Mesenchymal stem cell (in vitro differentiated cells and primary cell): Measurements from ENCODE around the gene NAGPA.

Experiments used
- DNase-seq: peaks from one replicate; pipeline ENCODE4 v3.0.0-alpha.2; 2013
- H2AFZ ChIP-seq: one replicate; pipeline ENCODE4 v1.6.1; 2013; ENCODE audit warnings: low read depth, mild to moderate bottlenecking, control low read depth, inconsistent platforms, low read length, moderate library complexity
- H2AK5ac ChIP-seq: 2 replicates; pipeline ENCODE4 v1.6.1; 2013; ENCODE audit warnings: low read length, moderate library complexity, mild to moderate bottlenecking, inconsistent platforms; ENCODE audit not compliant: severe bottlenecking
- H2BK120ac ChIP-seq: one replicate; pipeline ENCODE4 v1.6.1; 2013; ENCODE audit warnings: low read depth, mild to moderate bottlenecking, inconsistent platforms, low read length, moderate library complexity
- H2BK12ac ChIP-seq, 2 experiments: one replicate each; pipeline ENCODE4 v1.6.1; 2013; ENCODE audit warnings: inconsistent platforms in 2 of 2, low read length in 2 of 2, mild to moderate bottlenecking in 2 of 2, moderate library complexity in 2 of 2, control low read depth in 1 of 2
- H2BK15ac ChIP-seq: one replicate; pipeline ENCODE4 v1.6.1; 2013; ENCODE audit warnings: mild to moderate bottlenecking, low read depth, inconsistent platforms; ENCODE audit not compliant: poor library complexity, severe bottlenecking
- H2BK5ac ChIP-seq: 2 replicates; pipeline ENCODE4 v1.6.1; 2013; ENCODE audit warnings: low read depth, mild to moderate bottlenecking, low read length, control low read depth, inconsistent platforms; ENCODE audit not compliant: poor library complexity, severe bottlenecking
- H3K14ac ChIP-seq, 2 experiments: one replicate each; pipeline ENCODE4 v1.6.1; 2013; ENCODE audit warnings: inconsistent platforms in 2 of 2, low read length in 2 of 2, control low read depth in 1 of 2, mild to moderate bottlenecking in 1 of 2, moderate library complexity in 1 of 2
- H3K18ac ChIP-seq, 2 experiments: one replicate each; pipeline ENCODE4 v1.6.1; 2013; ENCODE audit warnings: inconsistent platforms in 2 of 2, low read length in 2 of 2, control low read depth in 1 of 2, low read depth in 1 of 2, mild to moderate bottlenecking in 1 of 2
- H3K23ac ChIP-seq, 2 experiments: one replicate each; pipeline ENCODE4 v1.6.1; 2013; ENCODE audit warnings: inconsistent platforms in 2 of 2, low read length in 2 of 2, mild to moderate bottlenecking in 2 of 2, moderate library complexity in 2 of 2, control low read depth in 1 of 2
- H3K27ac ChIP-seq: 2 replicates; pipeline ENCODE4 v1.5.1; 2013; ENCODE audit warnings: mild to moderate bottlenecking, moderate library complexity, low read length, control low read depth, inconsistent platforms; ENCODE audit not compliant: poor library complexity, severe bottlenecking
- H3K27me3 ChIP-seq, 2 experiments: 2 replicates each; pipeline versions ENCODE4 v1.6.1 to v1.7.0; 2013; ENCODE audit warnings: low read length in 2 of 2, mild to moderate bottlenecking in 2 of 2, moderate library complexity in 2 of 2, control low read depth in 1 of 2, inconsistent platforms in 1 of 2; ENCODE audit not compliant: control insufficient read depth in 1 of 2, insufficient read depth in 1 of 2
- H3K36me3 ChIP-seq, 2 experiments: 2 replicates each; pipeline versions ENCODE4 v1.6.1 to v1.7.0; 2013; ENCODE audit warnings: low read length in 2 of 2, control low read depth in 1 of 2, inconsistent platforms in 1 of 2, low read depth in 1 of 2, mild to moderate bottlenecking in 1 of 2; ENCODE audit not compliant: insufficient read depth in 2 of 2, control insufficient read depth in 1 of 2
- H3K4ac ChIP-seq, 2 experiments: one replicate each; pipeline ENCODE4 v1.6.1; 2013; ENCODE audit warnings: inconsistent platforms in 2 of 2, low read length in 2 of 2, mild to moderate bottlenecking in 2 of 2, moderate library complexity in 2 of 2, control low read depth in 1 of 2, low read depth in 1 of 2
- H3K4me1 ChIP-seq: 2 replicates; pipeline ENCODE4 v1.6.1; 2013; ENCODE audit warnings: low read depth, low read length, control low read depth; ENCODE audit not compliant: control insufficient read depth, insufficient read depth
- H3K4me2 ChIP-seq: 2 replicates; pipeline ENCODE4 v1.6.1; 2013; ENCODE audit warnings: low read length, mild to moderate bottlenecking, inconsistent platforms; ENCODE audit not compliant: poor library complexity, severe bottlenecking
- H3K4me3 ChIP-seq, 2 experiments: 2 replicates each; pipeline versions ENCODE4 v1.5.1 to v1.7.0; 2013; ENCODE audit warnings: low read length in 2 of 2, mild to moderate bottlenecking in 2 of 2, control low read depth in 1 of 2, low read depth in 1 of 2; ENCODE audit not compliant: insufficient read depth in 1 of 2
- H3K79me1 ChIP-seq: replicated peaks from 2 replicates; pipeline ENCODE4 v1.6.1; 2013; ENCODE audit warnings: mild to moderate bottlenecking, control low read depth, low read length, inconsistent platforms; ENCODE audit not compliant: poor library complexity, severe bottlenecking
- H3K9ac ChIP-seq: 2 replicates; pipeline ENCODE4 v1.7.0; 2013; ENCODE audit warnings: mild to moderate bottlenecking, low read length, moderate library complexity
- H3K9me3 ChIP-seq: 2 replicates; pipeline ENCODE4 v1.7.0; 2013; ENCODE audit warnings: mild to moderate bottlenecking, low read length; ENCODE audit not compliant: control insufficient read depth
- H4K8ac ChIP-seq: one replicate; pipeline ENCODE4 v1.6.1; 2013; ENCODE audit warnings: inconsistent platforms, mild to moderate bottlenecking, low read length, moderate library complexity
- H4K91ac ChIP-seq: one replicate; pipeline ENCODE4 v1.6.1; 2013; ENCODE audit warnings: mild to moderate bottlenecking, low read length, inconsistent platforms
- WGBS: methylation state at CpG from one replicate; pipeline ENCODE4 v1.1.7; 2013; ENCODE audit warnings: mixed read lengths; 5-methylcytosine and 5-hydroxymethylcytosine counted together

The NAGPA gene

DNA sequence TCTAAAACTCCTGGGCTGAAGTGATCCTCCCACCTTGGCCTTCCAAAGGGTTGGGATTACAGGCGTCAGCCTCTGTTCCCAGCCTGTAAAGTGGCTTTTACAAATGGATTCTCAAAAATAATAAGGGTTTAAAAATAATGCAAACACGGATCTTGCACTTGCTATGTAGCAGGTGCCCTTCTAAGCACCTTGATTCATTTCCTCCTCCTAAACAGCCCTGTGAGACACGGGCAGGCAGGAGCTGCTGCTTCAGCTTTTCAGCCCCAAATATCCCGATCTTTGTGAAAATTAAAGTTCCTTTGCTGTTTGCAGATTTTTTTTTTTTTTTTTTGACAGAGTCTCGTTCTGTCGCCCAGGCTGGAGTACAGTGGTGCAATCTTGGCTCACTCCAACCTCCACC lies 31.7 kb downstream of the NAGPA start:
- Histone ChIP-seq H3K14ac (no peak overlapping the region), H2AFZ (no peak overlapping the region), H2BK15ac (no peak overlapping the region), H3K23ac (no peak overlapping the region), H2BK12ac (no peak overlapping the region), H3K4ac (no peak overlapping the region), H4K8ac (no peak overlapping the region), H2BK120ac (no peak overlapping the region), H4K91ac (no peak overlapping the region), H3K27me3 (peaks cover 11 to 14% of the 10 kb centered on the region in 2 experiments), H3K27ac (no peak overlapping the region), H3K4me2 (no peak overlapping the region), H3K18ac (no peak overlapping the region), H3K79me1 (no peaks in the 10 kb centered on the region), H3K9me3 (no peaks in the 10 kb centered on the region), H2AK5ac (no peak overlapping the region), H2BK5ac (no peak overlapping the region), H3K9ac (no peak overlapping the region), H3K4me1 (no peaks in the 10 kb centered on the region), H3K36me3 (no peaks in the 10 kb centered on the region), H3K4me3 (no peak overlapping the region)
- no peak for DNase-seq
- 81% methylated on average over 3 of the region's 6 CpGs for WGBS

DNA sequence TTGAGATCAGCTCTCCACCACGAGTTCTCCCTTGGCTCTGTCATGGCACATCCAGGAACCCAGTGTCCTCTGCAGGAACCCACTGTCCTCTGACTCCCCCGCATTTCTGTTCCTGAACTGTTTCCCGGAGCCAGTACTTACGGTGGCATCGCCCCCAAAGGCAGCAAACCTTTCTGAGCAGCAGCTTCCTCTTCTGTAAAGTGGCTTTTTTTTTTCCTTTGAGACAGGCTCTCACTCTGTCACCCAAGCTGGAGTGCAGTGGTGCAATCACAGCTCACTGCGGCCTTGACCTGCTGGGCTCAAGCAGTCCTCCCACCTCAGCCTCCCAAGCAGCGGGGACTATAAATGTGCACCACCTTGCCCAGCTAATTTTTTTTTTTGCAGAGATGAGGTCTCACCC lies 32.2 kb downstream of the NAGPA start:
- Histone ChIP-seq H2BK15ac (no peak overlapping the region), H2AFZ (no peak overlapping the region), H3K79me1 (no peaks in the 10 kb centered on the region), H3K23ac (no peak overlapping the region), H2AK5ac (no peak overlapping the region), H2BK12ac (no peak overlapping the region), H3K4ac (no peak overlapping the region), H3K4me2 (no peak overlapping the region), H3K27ac (no peak overlapping the region), H4K91ac (no peak overlapping the region), H2BK5ac (no peak overlapping the region), H3K9me3 (no peaks in the 10 kb centered on the region), H4K8ac (no peak overlapping the region), H3K27me3 (peaks cover 11 to 14% of the 10 kb centered on the region in 2 experiments), H3K36me3 (no peaks in the 10 kb centered on the region), H3K4me1 (no peaks in the 10 kb centered on the region), H3K4me3 (no peak overlapping the region), H2BK120ac (no peak overlapping the region), H3K18ac (no peak overlapping the region), H3K14ac (no peak overlapping the region), H3K9ac (no peak overlapping the region)
- no peak for DNase-seq
- 83% methylated on average over 7 of the region's 7 CpGs for WGBS

- Histone ChIP-seq H3K4me3 (no peak overlapping the region), H3K27me3 (peaks cover 11 to 14% of the 10 kb centered on the region in 2 experiments), H2BK15ac (no peak overlapping the region), H3K79me1 (no peaks in the 10 kb centered on the region), H3K4me2 (no peak overlapping the region), H3K4ac (no peak overlapping the region), H3K14ac (no peak overlapping the region), H2AFZ (no peak overlapping the region), H3K36me3 (no peaks in the 10 kb centered on the region), H3K9ac (no peak overlapping the region), H3K18ac (no peak overlapping the region), H4K91ac (no peak overlapping the region), H4K8ac (peak overlapping the region; percentile 23), H2BK12ac (no peak overlapping the region), H2BK120ac (no peak overlapping the region), H3K23ac (no peak overlapping the region), H3K9me3 (no peaks in the 10 kb centered on the region), H2AK5ac (no peak overlapping the region), H3K27ac (no peak overlapping the region), H2BK5ac (no peak overlapping the region), H3K4me1 (no peaks in the 10 kb centered on the region)
- DNase-seq: no peak
- WGBS: 89% methylated on average over 19 of the region's 19 CpGs
Observed at GRCh38 chr16:5000573-5001001, 33.1 kb downstream of the NAGPA start.

DNA sequence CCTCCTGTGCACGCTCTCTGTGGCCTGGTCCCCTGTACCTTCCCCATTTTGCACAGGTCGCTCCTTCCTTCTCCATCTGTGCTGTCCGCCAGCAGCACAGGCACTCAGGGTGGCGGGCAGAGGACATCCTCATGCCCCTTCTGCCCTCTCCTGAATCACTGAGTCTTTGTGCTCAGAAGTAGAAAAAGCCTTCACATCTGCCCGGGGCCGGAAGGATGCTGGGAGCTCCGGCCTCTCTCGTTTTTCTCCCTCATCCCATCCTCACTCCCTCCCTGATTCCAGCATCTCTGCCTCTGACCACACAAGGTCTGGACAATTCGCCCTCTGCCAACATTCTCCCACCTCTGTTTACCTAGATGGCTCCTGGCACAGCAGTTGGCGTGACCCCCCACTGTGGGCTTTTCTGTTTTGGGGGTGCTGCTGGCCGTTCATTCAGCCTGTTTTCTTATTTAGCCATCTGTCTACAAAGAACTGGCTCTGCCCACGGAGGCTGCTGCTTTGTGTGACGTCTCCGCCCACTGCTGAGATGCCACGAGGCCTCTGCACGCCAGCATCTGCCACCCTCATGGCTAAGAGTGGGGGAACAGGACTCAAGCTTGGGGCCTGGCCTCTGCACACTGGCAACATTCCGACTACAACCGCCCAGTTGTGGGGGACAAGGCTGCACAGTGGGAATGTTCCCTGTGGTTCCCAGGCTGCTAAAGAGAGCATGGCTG lies 38.9 kb downstream of the NAGPA start:
- Histone ChIP-seq H3K14ac (no peak overlapping the region), H3K23ac (no peak overlapping the region), H4K8ac (no peak overlapping the region), H2BK120ac (no peak overlapping the region), H3K27me3 (peaks cover 0 to 3% of the 10 kb centered on the region in 2 experiments), H2AFZ (no peak overlapping the region), H3K4me2 (no peak overlapping the region), H4K91ac (no peak overlapping the region), H2AK5ac (no peak overlapping the region), H3K4me3 (no peak overlapping the region), H3K27ac (no peak overlapping the region), H3K4ac (no peak overlapping the region), H3K18ac (no peak overlapping the region), H2BK15ac (no peak overlapping the region), H3K36me3 (no peaks in the 10 kb centered on the region), H3K79me1 (no peaks in the 10 kb centered on the region), H3K9ac (no peak overlapping the region), H3K9me3 (no peaks in the 10 kb centered on the region), H2BK12ac (no peak overlapping the region), H3K4me1 (no peaks in the 10 kb centered on the region), H2BK5ac (no peak overlapping the region)
- 82% methylated on average over 17 of the region's 18 CpGs for WGBS
- no peak for DNase-seq
